CD4-positive, alpha-beta T cell treated with Interleukin-10 for 1 hour (primary cell): ENCODE data around the gene GABRG3.

ENCODE experiments used
- DNase-seq: peaks from one replicate; pipeline ENCODE4 v3.0.0-alpha.2; 2020

GABRG3 gene

GRCh38 chr15:27480642-27481041, 509.7 kb downstream of the GABRG3 start:
- DNase-seq = no peak

- no peak for DNase-seq
Observed at GRCh38 chr15:27481768-27482167, 510.8 kb downstream of the GABRG3 start.

- no peak for DNase-seq
Observed at GRCh38 chr15:27482287-27482686, 511.3 kb downstream of the GABRG3 start.

- DNase-seq = no peak
Observed at GRCh38 chr15:27483124-27483523, 512.1 kb downstream of the GABRG3 start.

GRCh38 chr15:27485265-27485664, 514.3 kb downstream of the GABRG3 start:
- DNase-seq = no peak

GRCh38 chr15:27486051-27486450, 515.1 kb downstream of the GABRG3 start:
- DNase-seq = no peak

- no peak for DNase-seq
Observed at GRCh38 chr15:27486683-27487647, 516.0 kb downstream of the GABRG3 start.

- no peak for DNase-seq
Observed at GRCh38 chr15:27487846-27488245, 516.9 kb downstream of the GABRG3 start.

GRCh38 chr15:27490867-27491595, 520.0 kb downstream of the GABRG3 start:
- no peak for DNase-seq

- DNase-seq = no peak
Observed at GRCh38 chr15:27491666-27492621, 521.0 kb downstream of the GABRG3 start.

GRCh38 chr15:27495963-27496459, 525.0 kb downstream of the GABRG3 start:
- DNase-seq = no peak

- DNase-seq = no peak
Observed at GRCh38 chr15:27498700-27499099, 527.7 kb downstream of the GABRG3 start.

GRCh38 chr15:27499191-27499590, 528.2 kb downstream of the GABRG3 start:
- DNase-seq = no peak

- DNase-seq = no peak
Observed at GRCh38 chr15:27499719-27500118, 528.7 kb downstream of the GABRG3 start.

GRCh38 chr15:27500206-27500605, 529.2 kb downstream of the GABRG3 start:
- DNase-seq = no peak

- DNase-seq = no peak
Observed at GRCh38 chr15:27506752-27507151, 535.8 kb downstream of the GABRG3 start.

GRCh38 chr15:27509014-27509413, 538.0 kb downstream of the GABRG3 start:
- DNase-seq = no peak

- no peak for DNase-seq
Observed at GRCh38 chr15:27512281-27513001, 541.5 kb downstream of the GABRG3 start.

- no peak for DNase-seq
Observed at GRCh38 chr15:27514526-27514925, 543.5 kb downstream of the GABRG3 start.

- no peak for DNase-seq
Observed at GRCh38 chr15:27527490-27528067, 556.6 kb downstream of the GABRG3 start.

GRCh38 chr15:27529399-27529798, 558.4 kb downstream of the GABRG3 start:
- no peak for DNase-seq

GRCh38 chr15:27530994-27531393, 560.0 kb downstream of the GABRG3 start:
- DNase-seq = no peak
